ENCODE results near the gene IER5L.

- TF ChIP-seq CTCF (IDR thresholded peaks at IDR 0.05 in 4 of 5, conservative IDR thresholded peaks at IDR 0.05 in 1 of 5) (no peak), POLR2A (IDR thresholded peaks at IDR 0.05) (no peak)
Observed at GRCh38 chr9:129149442-129149841, 28.6 kb downstream of the IER5L start.

Measured in gastrocnemius medialis (tissue), 4 donors.